WTC11 (cell line): ENCODE data around the gene CYP21A2.

ENCODE experiments used
- NFYB ChIP-seq: sonication (generic); formaldehyde crosslinking; conservative IDR thresholded peaks from 2 replicates; pipeline ENCODE4 v1.8.0; 2022; ENCODE audit warnings: low read depth, missing genetic modification reagents
- SMAD3 ChIP-seq: sonication (generic); formaldehyde crosslinking; IDR thresholded peaks from 2 replicates; pipeline ENCODE4 v1.8.0; 2022; ENCODE audit warnings: missing genetic modification reagents, mild to moderate bottlenecking, borderline replicate concordance
- SP1 ChIP-seq: sonication (generic); formaldehyde crosslinking; conservative IDR thresholded peaks from 2 replicates; pipeline ENCODE4 v1.8.1; 2022; ENCODE audit warnings: missing genetic modification reagents
- TP53 ChIP-seq: sonication (generic); formaldehyde crosslinking; IDR thresholded peaks from 2 replicates; pipeline ENCODE4 v1.8.1; 2023; ENCODE audit warnings: mild to moderate bottlenecking, missing genetic modification reagents
- TF ChIP-seq, protein P1 (sequence below): fragments of 200-600 bp; IDR thresholded peaks from 2 replicates; pipeline ENCODE4 v1.8.0; 2022; ENCODE audit warnings: antibody characterized with exemption
- TF ChIP-seq, protein P2 (sequence below): sonication (generic); formaldehyde crosslinking; IDR thresholded peaks from 2 replicates; pipeline ENCODE4 v1.8.1; 2023; ENCODE audit warnings: mild to moderate bottlenecking, missing genetic modification reagents
- TF ChIP-seq, protein P3 (sequence below): sonication (generic); formaldehyde crosslinking; IDR thresholded peaks from 2 replicates; pipeline ENCODE4 v1.8.0; 2022; ENCODE audit warnings: mild to moderate bottlenecking, missing genetic modification reagents

DNA sequence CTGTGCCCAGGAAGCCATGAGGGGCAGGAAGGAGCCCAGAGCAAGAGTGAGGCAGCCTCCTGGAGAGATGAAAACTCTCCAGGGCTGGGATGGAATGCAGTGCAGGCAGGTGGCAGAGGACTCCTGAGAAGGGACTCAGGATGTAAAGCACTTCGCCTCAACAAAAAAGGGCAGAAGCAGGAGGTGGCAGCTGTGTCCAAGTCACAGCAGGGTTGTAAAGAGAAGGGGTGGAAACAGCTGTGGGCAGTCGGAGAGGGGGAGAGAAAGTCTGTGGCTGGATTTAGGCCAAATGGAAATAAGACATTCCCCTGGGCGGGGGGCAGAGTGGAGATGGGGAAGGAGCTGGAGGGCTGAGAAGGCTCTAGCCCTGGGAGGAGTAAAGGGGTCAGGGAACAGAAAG is 34.9 kb downstream of the CYP21A2 start:
- no peak for TF ChIP-seq NFYB (CRISPR knock-in tag)
- TF ChIP-seq SMAD3 = no peak
- TF ChIP-seq, protein P1, sequence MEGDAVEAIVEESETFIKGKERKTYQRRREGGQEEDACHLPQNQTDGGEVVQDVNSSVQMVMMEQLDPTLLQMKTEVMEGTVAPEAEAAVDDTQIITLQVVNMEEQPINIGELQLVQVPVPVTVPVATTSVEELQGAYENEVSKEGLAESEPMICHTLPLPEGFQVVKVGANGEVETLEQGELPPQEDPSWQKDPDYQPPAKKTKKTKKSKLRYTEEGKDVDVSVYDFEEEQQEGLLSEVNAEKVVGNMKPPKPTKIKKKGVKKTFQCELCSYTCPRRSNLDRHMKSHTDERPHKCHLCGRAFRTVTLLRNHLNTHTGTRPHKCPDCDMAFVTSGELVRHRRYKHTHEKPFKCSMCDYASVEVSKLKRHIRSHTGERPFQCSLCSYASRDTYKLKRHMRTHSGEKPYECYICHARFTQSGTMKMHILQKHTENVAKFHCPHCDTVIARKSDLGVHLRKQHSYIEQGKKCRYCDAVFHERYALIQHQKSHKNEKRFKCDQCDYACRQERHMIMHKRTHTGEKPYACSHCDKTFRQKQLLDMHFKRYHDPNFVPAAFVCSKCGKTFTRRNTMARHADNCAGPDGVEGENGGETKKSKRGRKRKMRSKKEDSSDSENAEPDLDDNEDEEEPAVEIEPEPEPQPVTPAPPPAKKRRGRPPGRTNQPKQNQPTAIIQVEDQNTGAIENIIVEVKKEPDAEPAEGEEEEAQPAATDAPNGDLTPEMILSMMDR = no peak
- TF ChIP-seq TP53 = no peak
- no peak for TF ChIP-seq SP1 (CRISPR knock-in tag)
- TF ChIP-seq, protein P2, sequence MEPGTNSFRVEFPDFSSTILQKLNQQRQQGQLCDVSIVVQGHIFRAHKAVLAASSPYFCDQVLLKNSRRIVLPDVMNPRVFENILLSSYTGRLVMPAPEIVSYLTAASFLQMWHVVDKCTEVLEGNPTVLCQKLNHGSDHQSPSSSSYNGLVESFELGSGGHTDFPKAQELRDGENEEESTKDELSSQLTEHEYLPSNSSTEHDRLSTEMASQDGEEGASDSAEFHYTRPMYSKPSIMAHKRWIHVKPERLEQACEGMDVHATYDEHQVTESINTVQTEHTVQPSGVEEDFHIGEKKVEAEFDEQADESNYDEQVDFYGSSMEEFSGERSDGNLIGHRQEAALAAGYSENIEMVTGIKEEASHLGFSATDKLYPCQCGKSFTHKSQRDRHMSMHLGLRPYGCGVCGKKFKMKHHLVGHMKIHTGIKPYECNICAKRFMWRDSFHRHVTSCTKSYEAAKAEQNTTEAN (CRISPR knock-in tag) = no peak
- TF ChIP-seq, protein P3, sequence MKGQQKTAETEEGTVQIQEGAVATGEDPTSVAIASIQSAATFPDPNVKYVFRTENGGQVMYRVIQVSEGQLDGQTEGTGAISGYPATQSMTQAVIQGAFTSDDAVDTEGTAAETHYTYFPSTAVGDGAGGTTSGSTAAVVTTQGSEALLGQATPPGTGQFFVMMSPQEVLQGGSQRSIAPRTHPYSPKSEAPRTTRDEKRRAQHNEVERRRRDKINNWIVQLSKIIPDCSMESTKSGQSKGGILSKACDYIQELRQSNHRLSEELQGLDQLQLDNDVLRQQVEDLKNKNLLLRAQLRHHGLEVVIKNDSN = no peak
